NCI-H1048 (cell line): ENCODE measurements around the gene COPZ1.
"Not testable (repeated sequence)": the region's sequence is repeated elsewhere in the genome, so short reads cannot be mapped to it uniquely, and the experiment has no call there.

Experiments
- DNase-seq: peaks from one replicate; lab custom pipeline; 2025; lab: John Stamatoyannopoulos, UW

COPZ1 gene

GRCh38 chr12:54294152-54294952 is 30.6 kb upstream of the COPZ1 start:
- no peak for DNase-seq

GRCh38 chr12:54294953-54295566 is 29.9 kb upstream of the COPZ1 start:
- no peak for DNase-seq

- no peak for DNase-seq
Measured at GRCh38 chr12:54296393-54297099, 28.4 kb upstream of the COPZ1 start.

GRCh38 chr12:54298904-54299303 is 26.0 kb upstream of the COPZ1 start:
- no peak for DNase-seq

DNA sequence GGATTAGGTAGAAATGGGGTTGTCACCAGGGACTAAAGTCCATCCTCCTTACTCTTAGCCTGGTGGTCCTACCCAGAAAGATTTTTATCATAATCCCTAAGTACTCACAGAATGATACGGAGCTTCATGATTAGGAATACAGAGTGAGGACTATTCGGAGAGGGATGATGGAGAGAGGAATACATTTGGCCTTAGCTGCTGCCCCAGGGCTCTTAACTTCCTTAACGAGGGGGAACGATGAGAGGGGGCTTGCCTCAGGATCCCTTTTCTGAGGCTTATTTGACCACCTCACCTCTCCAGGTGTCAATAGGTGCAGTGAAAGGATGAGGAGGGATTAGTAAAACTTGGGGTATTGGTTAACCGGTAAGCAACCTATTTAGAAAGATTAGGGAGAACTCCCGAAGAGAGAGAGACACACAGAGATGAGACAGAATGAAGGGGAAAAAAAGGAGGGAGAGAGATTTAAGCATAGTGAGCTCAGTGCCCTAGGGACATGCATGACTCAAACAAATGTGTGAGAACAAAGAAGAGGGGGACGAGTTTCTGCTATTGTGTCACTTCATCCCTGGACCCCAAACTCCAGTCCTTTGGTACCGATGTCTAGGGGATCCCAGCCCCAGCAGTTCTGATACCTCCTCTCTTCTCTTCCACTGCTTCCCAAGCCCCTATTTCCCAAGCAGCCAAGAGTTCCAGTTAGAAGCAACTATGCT is 25.3 kb upstream of the COPZ1 start:
- no peak for DNase-seq

- no peak for DNase-seq
Measured at GRCh38 chr12:54300225-54300731, 24.7 kb upstream of the COPZ1 start.

DNA sequence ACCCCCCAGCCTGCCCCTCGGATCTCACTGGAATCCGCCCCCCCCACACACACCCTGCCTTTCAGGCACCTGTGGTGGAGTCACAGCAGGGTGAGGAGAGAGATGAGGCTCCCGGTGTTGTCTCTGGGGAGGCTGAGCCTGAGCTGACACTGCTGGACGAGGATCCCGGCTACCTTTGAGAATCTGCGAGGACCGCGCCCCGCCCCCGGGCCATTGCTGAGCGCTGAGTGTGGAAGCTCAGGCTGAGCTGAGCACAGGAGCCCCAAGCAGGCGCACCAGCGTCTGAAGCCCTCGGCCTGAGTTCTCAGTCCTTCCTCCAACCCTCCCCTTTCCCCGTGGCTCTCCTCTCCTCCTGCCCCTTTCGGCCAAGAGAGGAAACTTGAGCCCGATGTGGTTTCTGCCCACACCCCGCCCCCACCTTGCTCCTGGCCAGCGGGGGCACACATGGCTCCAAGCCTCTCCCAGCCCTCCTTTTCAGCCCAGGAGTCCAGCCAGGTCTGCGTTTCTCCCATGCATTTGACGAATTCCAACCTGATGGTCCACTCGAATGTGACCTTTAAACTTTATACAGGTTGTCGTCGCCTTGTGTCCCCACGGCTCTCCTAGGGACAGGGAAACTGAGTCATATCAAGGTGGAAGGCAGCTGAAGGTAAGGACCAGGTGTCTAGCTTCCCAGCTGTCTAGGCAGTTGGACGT is 24.1 kb upstream of the COPZ1 start, which contains the start of gene NFE2:
Gene NFE2 (minus strand): TSS at position 284 of the 696 bp plus-strand sequence. CDS start 5,767 bp downstream, outside the sequence.
- DNase-seq: no peak

DNA sequence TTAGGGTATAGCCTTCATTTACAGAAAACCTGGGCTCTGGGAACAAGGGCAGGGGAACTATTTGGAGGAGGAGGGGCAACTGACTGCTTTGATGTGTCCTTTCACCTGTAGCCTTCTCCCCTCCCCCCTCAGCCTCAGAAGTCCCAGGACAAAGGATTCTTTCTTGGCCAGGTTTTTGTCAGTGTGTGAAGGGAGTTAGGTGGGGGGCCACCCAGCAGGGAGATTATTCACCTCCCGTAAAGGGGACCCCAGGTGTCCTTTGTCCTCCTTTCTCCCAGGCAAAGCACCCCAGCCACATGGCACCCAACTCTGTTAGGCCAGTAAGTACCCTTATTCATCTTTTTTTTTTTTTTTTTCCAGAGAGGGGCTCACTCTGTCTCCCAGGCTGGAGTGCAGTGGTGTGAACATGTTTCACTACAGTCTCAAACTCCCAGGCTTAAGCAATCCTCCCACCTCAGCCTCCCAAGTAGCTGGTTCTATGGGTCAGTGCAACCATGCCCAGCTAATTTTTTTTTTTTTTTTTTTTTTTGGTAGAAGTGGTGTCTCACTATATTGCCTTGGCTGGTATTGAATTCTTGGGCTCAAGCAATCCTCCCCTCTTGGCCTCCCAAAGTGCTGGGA is 23.4 kb upstream of the COPZ1 start:
- no peak for DNase-seq

DNA sequence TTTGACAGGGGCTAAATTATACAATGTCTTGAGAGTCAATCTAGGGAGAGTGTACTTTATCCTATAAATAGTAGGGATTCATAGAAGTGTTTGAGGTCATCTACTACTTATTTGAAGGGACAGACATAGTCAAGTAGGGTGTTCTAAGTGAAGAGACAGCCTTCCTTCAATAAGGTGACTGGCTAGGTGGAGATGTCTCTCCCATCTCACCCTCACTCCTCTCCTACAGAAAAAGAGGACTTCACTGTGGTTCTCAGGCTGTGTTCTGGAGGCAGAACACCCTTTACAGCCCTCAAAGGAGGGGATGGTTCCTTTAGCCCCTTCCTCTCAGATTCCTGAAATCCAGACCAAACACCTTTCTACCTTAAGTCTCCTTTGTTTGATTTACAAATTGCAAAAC is 21.3 kb upstream of the COPZ1 start:
- no peak for DNase-seq

- no peak for DNase-seq
Measured at GRCh38 chr12:54304187-54304810, 20.6 kb upstream of the COPZ1 start.

- DNase-seq: no peak
Measured at GRCh38 chr12:54306925-54307741, 17.8 kb upstream of the COPZ1 start.

GRCh38 chr12:54311051-54311450 is 13.9 kb upstream of the COPZ1 start:
- DNase-seq: no peak

- not testable (repeated sequence) for DNase-seq
Measured at GRCh38 chr12:54312309-54312708, 12.6 kb upstream of the COPZ1 start.

GRCh38 chr12:54321363-54321762 is 3.6 kb upstream of the COPZ1 start:
- no peak for DNase-seq

DNA sequence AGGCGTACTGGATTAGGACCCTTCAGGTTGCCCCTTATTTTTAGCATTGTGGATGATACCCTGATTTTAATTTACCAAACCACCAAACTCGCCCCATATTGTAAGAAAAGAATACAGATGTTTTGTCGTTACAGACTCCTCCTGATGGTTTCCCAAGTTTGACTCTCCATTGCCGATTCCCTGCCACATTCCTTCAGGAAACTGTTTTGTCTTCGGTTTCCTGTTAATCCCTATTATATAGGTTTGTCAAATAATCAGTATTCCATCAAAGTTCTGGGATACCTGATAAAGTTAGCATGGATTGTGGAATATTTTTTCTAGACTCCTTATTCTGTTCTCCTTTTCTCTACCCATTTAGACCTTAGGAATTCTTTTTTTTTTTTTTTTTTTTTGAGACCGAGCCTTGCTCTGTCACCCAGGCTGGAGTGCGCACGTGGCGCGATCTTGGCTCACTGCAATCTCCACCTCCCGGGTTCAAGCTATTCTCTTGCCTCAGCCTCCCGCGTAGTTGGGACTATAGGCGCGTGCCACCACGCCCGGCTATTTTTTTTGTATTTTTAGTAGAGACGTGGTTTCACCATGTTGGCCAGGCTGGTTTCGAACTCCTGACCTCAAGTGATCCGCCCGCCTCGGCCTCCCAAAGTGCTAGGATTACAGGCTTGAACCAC is 645 bp downstream of the COPZ1 start:
- DNase-seq: not testable (repeated sequence)

- no peak for DNase-seq
Measured at GRCh38 chr12:54328595-54329337, 3.8 kb downstream of the COPZ1 start.

DNA sequence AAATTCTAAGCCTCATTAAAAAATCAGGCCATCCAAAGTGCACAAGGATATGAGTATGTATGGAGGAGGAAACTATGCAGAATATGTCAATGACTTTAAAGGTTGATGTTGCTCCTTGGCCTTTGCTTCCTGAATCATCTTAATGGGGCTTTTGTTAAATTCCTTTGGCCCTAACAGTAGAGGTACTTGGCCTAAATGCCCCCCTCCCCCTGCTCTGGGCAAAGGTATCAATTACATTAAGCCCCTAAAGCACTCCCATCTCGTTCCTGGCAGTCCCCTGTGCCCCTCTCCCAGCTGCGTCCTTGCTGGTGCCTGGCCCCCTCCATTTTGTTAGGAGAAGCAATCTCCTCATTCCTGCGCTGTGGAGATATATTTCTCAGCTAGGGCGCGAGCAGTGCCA is 4.8 kb downstream of the COPZ1 start:
- no peak for DNase-seq

GRCh38 chr12:54330442-54330841 is 5.5 kb downstream of the COPZ1 start:
- no peak for DNase-seq
